CD4-positive, alpha-beta T cell treated with Interleukin-4 for 4 hours (primary cell): ENCODE measurements around the gene CEP162.
"Not testable (repeated sequence)": the region's sequence is repeated elsewhere in the genome, so short reads cannot be mapped to it uniquely, and the experiment has no call there.

ENCODE experiments used
- DNase-seq: peaks from one replicate; pipeline ENCODE4 v3.0.0-alpha.2; 2020

The CEP162 gene

GRCh38 chr6:84086056-84086455, 141.4 kb downstream of the CEP162 start:
- DNase-seq, result no peak

- DNase-seq, result not testable (repeated sequence)
These were observed 142.7 kb downstream of the CEP162 start for GRCh38 chr6:84084705-84085104.

- no peak for DNase-seq
These were observed 144.7 kb downstream of the CEP162 start for GRCh38 chr6:84082689-84083265.

GRCh38 chr6:84081222-84081621, 146.2 kb downstream of the CEP162 start:
- no peak for DNase-seq

- no peak for DNase-seq
These were observed 149.1 kb downstream of the CEP162 start for GRCh38 chr6:84078335-84078734.

- DNase-seq, result no peak
These were observed 149.8 kb downstream of the CEP162 start for GRCh38 chr6:84077645-84078044.

- no peak for DNase-seq
These were observed 152.3 kb downstream of the CEP162 start for GRCh38 chr6:84074988-84075781.
